Tibial nerve (tissue), 4 donors: ENCODE data around the gene C1QTNF4. TPM values are rescaled to one million over a fixed set of nuclear protein-coding genes. Genes with fewer than 3 reads are reported as not detected.

Experiments
- DNase-seq, 2 donors: peaks; one replicate each; pipeline ENCODE4 v3.0.0-alpha.2; 2019; ENCODE audit warnings: low spot score in 2 of 2
- H3K27ac ChIP-seq, 4 donors: fragments of 200-600 bp; sonication (generic) in 3 of 4; one replicate each; pipeline ENCODE4 v1.5.1; 2017 to 2019; ENCODE audit warnings: mild to moderate bottlenecking in 1 of 4
- H3K27me3 ChIP-seq, 2 donors: fragments of 200-600 bp; sonication (generic) in 1 of 2; one replicate each; pipeline versions ENCODE4 v1.5.1 to v1.6.0; 2017 to 2019
- H3K36me3 ChIP-seq, 3 donors: fragments of 200-600 bp; sonication (generic); one replicate each; pipeline ENCODE4 v1.5.1; 2018 to 2019
- H3K4me1 ChIP-seq, 4 donors: fragments of 200-600 bp; sonication (generic) in 3 of 4; one replicate each; pipeline ENCODE4 v1.5.1; 2017 to 2019
- H3K4me3 ChIP-seq, 4 donors: fragments of 200-600 bp; sonication (generic) in 3 of 4; one replicate each; pipeline ENCODE4 v1.5.1; 2017 to 2019; ENCODE audit warnings: mild to moderate bottlenecking in 1 of 4, moderate library complexity in 1 of 4
- H3K9me3 ChIP-seq, 4 donors: fragments of 200-600 bp; sonication (generic) in 3 of 4; one replicate each; pipeline ENCODE4 v1.5.1; 2017 to 2019
- EP300 ChIP-seq, 2 donors: sonication (generic); formaldehyde crosslinking; IDR thresholded peaks; one replicate each; pipeline ENCODE4 v1.6.1; 2017; ENCODE audit warnings: antibody characterized with exemption in 2 of 2, mild to moderate bottlenecking in 1 of 2
- POLR2A ChIP-seq, 2 donors: fragments of 450-650 bp; IDR thresholded peaks; one replicate each; pipeline ENCODE4 v1.6.1; 2017; ENCODE audit warnings: antibody characterized with exemption in 2 of 2, mild to moderate bottlenecking in 2 of 2, moderate library complexity in 2 of 2
- WGBS, 2 donors: methylation state at CpG; one replicate each; pipeline ENCODE4 v1.1.5; 2018; 5-methylcytosine and 5-hydroxymethylcytosine counted together
- total RNA-seq, 4 donors: library from RNA; depleted of rRNA; stranded (reverse); fragments of >200 nt; gene quantifications; one replicate each; pipeline ENCODE4 v1.1.0, GENCODE V29; 2016
- TF ChIP-seq, protein P1 (sequence below), 5 experiments: fragments of 200-600 bp in 3 of 5; fragments of 450-650 bp in 2 of 5; sonication (generic) in 3 of 5; IDR thresholded peaks; one replicate each; pipeline ENCODE4 v1.5.1; 2016 to 2019; ENCODE audit warnings: antibody characterized with exemption in 5 of 5, mild to moderate bottlenecking in 3 of 5, moderate library complexity in 2 of 5

C1QTNF4 gene
- total RNA-seq, 4 donors from 2014 or later, result 6.9 to 13.2 (median 9.2) TPM

DNA sequence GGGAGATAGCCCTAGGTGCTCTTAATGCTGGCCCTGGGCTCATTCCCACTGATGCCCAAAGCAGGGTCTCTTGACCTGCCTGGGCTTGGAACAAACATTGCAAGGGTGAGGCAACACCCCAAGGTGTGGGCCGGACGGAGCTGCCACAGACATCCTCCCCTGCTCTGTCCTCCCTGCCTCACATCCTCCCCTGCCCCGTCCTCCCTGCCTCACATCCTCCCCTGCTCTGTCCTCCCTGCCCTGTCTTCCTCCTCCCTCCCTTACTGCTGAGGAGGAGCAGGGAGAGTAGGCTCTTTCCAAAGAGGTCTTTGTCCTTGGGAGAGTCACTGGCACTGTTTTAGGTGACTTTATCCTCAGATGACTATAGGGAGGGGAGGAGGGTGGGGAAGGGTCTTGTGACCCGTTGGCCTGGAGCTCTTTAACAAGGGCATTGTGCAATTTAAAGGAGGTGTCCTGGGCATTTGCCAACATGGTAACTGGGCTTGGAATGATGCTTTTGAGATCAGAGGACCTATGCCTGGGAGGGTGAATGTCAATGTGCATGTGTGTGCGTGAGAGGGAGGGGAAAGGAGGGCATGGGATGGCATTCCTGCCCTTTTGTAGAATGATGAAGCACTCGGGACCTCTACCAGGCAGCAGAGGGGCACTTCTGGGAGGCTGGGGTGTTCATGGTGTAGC is 7.0 kb downstream of the C1QTNF4 start:
- 45 to 53% methylated on average over 6 of the region's 6 CpGs for WGBS, 2 donors
- no peak for DNase-seq
- Histone ChIP-seq H3K27me3 (no peaks in the 10 kb centered on the region), H3K36me3 (peaks cover 0 to 39% (median 9%) of the 10 kb centered on the region in 3 donors), H3K4me3 (peak overlapping the region in 1 of 4 donors; percentile 4), H3K27ac (peak overlapping the region in 2 of 4 donors; percentile 63 to 77), H3K9me3 (no peaks in the 10 kb centered on the region), H3K4me1 (peaks cover 0 to 45% (median 2%) of the 10 kb centered on the region in 4 donors)
- TF ChIP-seq EP300 (IDR thresholded peaks at IDR 0.05) (no peak), POLR2A (IDR thresholded peaks at IDR 0.05) (no peak)
- TF ChIP-seq, protein P1, sequence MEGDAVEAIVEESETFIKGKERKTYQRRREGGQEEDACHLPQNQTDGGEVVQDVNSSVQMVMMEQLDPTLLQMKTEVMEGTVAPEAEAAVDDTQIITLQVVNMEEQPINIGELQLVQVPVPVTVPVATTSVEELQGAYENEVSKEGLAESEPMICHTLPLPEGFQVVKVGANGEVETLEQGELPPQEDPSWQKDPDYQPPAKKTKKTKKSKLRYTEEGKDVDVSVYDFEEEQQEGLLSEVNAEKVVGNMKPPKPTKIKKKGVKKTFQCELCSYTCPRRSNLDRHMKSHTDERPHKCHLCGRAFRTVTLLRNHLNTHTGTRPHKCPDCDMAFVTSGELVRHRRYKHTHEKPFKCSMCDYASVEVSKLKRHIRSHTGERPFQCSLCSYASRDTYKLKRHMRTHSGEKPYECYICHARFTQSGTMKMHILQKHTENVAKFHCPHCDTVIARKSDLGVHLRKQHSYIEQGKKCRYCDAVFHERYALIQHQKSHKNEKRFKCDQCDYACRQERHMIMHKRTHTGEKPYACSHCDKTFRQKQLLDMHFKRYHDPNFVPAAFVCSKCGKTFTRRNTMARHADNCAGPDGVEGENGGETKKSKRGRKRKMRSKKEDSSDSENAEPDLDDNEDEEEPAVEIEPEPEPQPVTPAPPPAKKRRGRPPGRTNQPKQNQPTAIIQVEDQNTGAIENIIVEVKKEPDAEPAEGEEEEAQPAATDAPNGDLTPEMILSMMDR (IDR thresholded peaks at IDR 0.05), result no peak

DNA sequence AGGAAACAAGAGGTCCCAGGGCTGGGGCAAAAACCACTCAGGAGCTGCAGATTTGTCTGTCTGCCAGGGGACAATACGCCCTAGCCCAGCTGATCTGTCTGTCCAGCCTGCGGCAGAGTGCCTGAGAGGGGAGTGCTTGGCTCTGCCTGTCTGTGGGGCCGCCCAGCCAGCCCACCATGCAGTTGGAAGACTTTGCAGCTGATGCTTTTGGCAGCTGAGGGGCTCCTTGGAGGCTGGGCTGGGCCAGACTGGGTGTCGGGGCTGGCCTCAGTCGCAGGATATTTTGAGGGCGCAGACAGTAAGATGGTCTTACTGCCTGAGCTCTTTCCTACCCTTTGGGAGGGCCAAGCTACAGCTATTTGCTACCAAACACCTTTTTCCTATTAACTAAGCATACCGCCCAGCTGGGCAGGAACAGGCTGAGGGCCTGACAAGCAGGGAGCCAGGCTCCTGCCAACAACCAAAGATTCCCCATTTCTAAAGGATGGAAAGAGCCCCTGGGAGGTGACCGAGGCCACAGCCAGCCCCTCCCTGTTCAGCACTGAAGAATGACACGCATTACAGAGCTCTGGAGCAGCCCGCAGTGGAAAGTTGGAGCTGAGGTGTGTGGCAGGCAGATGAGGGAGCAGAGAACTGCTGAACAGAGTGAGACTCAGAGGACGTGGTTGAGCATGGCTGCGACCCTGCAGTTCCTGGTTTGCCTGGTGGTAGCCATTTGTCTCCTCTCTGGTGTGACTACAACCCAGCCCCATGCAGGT is 7.9 kb downstream of the C1QTNF4 start, which contains the start of gene FAM180B:
Gene FAM180B, plus strand, starts transcription at position 581 of the 758 bp plus-strand sequence. Its CDS starts 91 bp downstream, at position 672.
- WGBS, 2 donors, result 60% methylated on average over 11 to 12 of the region's 12 CpGs
- peaks cover 0 to 48% (median 9%) of the 10 kb centered on the region in 3 donors for H3K36me3 ChIP-seq
- peak in 1 of 2 donors; percentile 40 for DNase-seq
- H3K27me3 ChIP-seq, result no peaks in the 10 kb centered on the region
- peaks cover 0 to 45% (median 2%) of the 10 kb centered on the region in 4 donors for H3K4me1 ChIP-seq
- peak within 1 kb of the TSS in 1 of 4 donors; percentile 4 for H3K4me3 ChIP-seq
- peak in 1 of 2 donors; percentile 9 for TF ChIP-seq EP300 (IDR thresholded peaks at IDR 0.05)
- TF ChIP-seq POLR2A (IDR thresholded peaks at IDR 0.05), result no peak
- TF ChIP-seq, protein P1 (IDR thresholded peaks at IDR 0.05), result no peak
- H3K27ac ChIP-seq, result peak within 1 kb of the TSS in 2 of 4 donors; percentile 63 to 77
- H3K9me3 ChIP-seq, result no peaks in the 10 kb centered on the region

DNA sequence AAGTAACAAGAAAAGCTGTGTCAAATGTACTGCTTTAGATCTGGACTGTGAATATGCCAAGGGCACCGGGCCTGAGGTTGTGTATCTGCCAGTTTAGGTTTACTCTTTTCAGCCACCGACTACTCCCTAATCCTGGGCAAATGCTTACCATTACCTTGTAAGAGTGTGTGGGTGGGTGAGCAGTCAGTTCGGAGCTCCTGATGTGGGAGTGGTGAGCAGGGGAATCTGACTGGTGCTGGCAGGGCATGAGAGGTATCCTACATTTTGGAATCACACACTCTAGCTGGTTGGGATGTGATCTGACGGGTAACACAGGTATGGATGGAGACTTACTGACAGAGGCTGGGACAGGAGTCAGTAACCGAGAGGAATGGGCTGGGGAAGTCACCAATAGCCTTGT is 10.4 kb downstream of the C1QTNF4 start:
- no peaks in the 10 kb centered on the region for H3K27me3 ChIP-seq
- H3K4me1 ChIP-seq, result peaks cover 0 to 49% (median 14%) of the 10 kb centered on the region in 4 donors
- 79 to 81% methylated on average over 5 of the region's 5 CpGs for WGBS, 2 donors
- TF ChIP-seq POLR2A (IDR thresholded peaks at IDR 0.05), result no peak
- TF ChIP-seq, protein P1 (IDR thresholded peaks at IDR 0.05), result no peak
- TF ChIP-seq EP300 (IDR thresholded peaks at IDR 0.05), result no peak
- peaks cover 0 to 60% (median 9%) of the 10 kb centered on the region in 3 donors for H3K36me3 ChIP-seq
- no peaks in the 10 kb centered on the region for H3K9me3 ChIP-seq
- H3K27ac ChIP-seq, result no peak overlapping the region
- H3K4me3 ChIP-seq, result no peak overlapping the region
- DNase-seq, result no peak

DNA sequence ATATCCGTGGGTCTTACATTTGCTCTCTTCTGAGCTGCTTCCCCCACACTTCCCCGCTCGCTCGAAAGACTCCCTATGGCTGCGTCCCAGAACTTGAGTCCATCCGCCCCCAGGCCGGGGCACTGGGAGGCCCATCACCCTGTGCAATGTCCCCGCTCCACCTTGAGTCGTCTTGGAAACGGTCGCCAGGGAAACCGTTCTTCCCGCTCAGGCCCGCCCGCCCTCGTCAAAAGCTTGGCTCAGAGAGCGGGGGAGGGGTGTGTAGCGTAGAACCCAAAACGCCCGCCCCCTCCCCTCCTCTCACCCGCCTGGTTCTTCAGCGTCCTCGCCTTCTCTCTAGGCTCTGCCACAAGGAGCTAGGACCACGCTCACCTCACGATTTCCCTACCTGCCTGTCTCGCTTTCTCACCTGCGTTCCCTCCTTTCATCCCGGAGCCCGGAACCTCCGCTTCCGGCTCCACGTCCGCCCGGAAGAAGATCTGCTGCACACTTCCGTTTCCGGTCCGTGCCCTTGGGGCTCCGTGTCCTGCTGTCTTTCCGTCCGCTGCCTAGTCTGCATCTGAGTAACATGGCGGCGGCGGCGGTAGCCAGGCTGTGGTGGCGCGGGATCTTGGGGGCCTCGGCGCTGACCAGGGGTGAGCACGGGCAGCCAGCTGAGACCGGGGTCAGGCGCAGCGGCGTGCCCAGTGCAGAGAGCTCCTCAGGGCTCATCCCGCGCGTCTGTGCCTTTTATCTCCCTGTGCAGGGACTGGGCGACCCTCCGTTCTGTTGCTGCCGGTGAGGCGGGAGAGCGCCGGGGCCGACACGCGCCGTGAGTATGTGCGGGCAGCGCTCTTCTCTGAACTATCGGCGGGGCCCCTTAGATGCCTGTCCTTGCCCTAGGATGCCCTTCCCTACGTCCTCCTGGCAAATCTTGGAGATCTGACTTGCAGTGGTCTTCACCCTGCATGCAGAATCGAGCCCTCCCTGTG is 15.4 kb downstream of the C1QTNF4 start, which contains the start of the genes KBTBD4 and NDUFS3:
Gene KBTBD4, minus strand, starts transcription at position 447 of the 971 bp plus-strand sequence. Its CDS starts 19 bp downstream, at position 428.
Gene NDUFS3, plus strand, starts transcription at position 551 of the 971 bp plus-strand sequence. Its CDS starts 18 bp downstream, at position 569.
- Histone ChIP-seq H3K4me1 (peaks cover 0 to 39% (median 27%) of the 10 kb centered on the region in 4 donors), H3K9me3 (no peaks in the 10 kb centered on the region), H3K27ac (peak within 1 kb of the TSS; percentile 84 to 95 (median 87)), H3K36me3 (peaks cover 3 to 76% (median 7%) of the 10 kb centered on the region in 3 donors), H3K27me3 (no peaks in the 10 kb centered on the region), H3K4me3 (peak within 1 kb of the TSS; percentile 71 to 95 (median 78))
- peak; percentile 64 to 81 for DNase-seq
- TF ChIP-seq, protein P1 (IDR thresholded peaks at IDR 0.05), result peak in 2 of 5 experiments; percentile 16 to 26
- TF ChIP-seq POLR2A (IDR thresholded peaks at IDR 0.05) (peak; percentile 58 to 73), EP300 (IDR thresholded peaks at IDR 0.05) (peak; percentile 75 to 98)
- 1% methylated on average over 50 of the region's 72 CpGs for WGBS, 2 donors
